HepG2 (cell line): ENCODE measurements around the gene SAP25. TPM values are rescaled to one million over a fixed set of nuclear protein-coding genes. Genes with fewer than 3 reads are reported as not detected.

ENCODE experiments used
- CBX5 ChIP-seq: sonication (generic); formaldehyde crosslinking; IDR thresholded peaks from 2 replicates; pipeline ENCODE4 v1.4.0; 2020; ENCODE audit warnings: missing genetic modification reagents, borderline replicate concordance
- CEBPG ChIP-seq: IDR thresholded peaks from 2 replicates; pipeline ENCODE4 v1.6.1; 2016
- DRAP1 ChIP-seq: IDR thresholded peaks from 2 replicates; pipeline ENCODE4 v1.6.1; 2016; ENCODE audit warnings: missing genetic modification reagents, missing compliant biosample characterization
- ELF4 ChIP-seq: sonication (generic); formaldehyde crosslinking; IDR thresholded peaks from 2 replicates; pipeline ENCODE4 v1.5.0; 2020; ENCODE audit warnings: missing genetic modification reagents, mild to moderate bottlenecking, moderate library complexity, borderline replicate concordance
- EP300 ChIP-seq, 3 experiments: sonication (generic) in 1 of 3; formaldehyde crosslinking in 1 of 3; IDR thresholded peaks; 2 replicates each; pipeline versions ENCODE4 v1.5.1 to v1.6.1; 2011 to 2020; ENCODE audit warnings: low read depth in 2 of 3, low read length in 2 of 3, borderline replicate concordance in 1 of 3, improper control_type of control experiment in 1 of 3, mild to moderate bottlenecking in 1 of 3, missing genetic modification reagents in 1 of 3, moderate library complexity in 1 of 3
- FOXO1 ChIP-seq: sonication (generic); formaldehyde crosslinking; IDR thresholded peaks from 2 replicates; pipeline ENCODE4 v1.4.0; 2020; ENCODE audit warnings: missing genetic modification reagents
- FOXP1 ChIP-seq, 2 experiments: fragments of 450-650 bp in 1 of 2; IDR thresholded peaks; 2 replicates each; pipeline ENCODE4 v1.6.1; 2017 to 2018; ENCODE audit warnings: antibody characterized with exemption in 1 of 2
- GPN1 ChIP-seq: sonication (generic); formaldehyde crosslinking; IDR thresholded peaks from 2 replicates; pipeline ENCODE4 v1.5.1; 2020; ENCODE audit warnings: missing genetic modification reagents, borderline replicate concordance
- HBP1 ChIP-seq: IDR thresholded peaks from 2 replicates; pipeline ENCODE4 v1.6.1; 2016; ENCODE audit warnings: low read depth, control low read depth
- HNRNPL ChIP-seq: fragments of 200-400 bp; formaldehyde crosslinking; IDR thresholded peaks from 2 replicates; pipeline ENCODE4 v1.6.1; 2017; ENCODE audit warnings: mild to moderate bottlenecking, low read depth, low read length
- HOMEZ ChIP-seq: IDR thresholded peaks from 2 replicates; pipeline ENCODE4 v1.6.1; 2016; ENCODE audit warnings: low read depth
- KLF16 ChIP-seq, 2 experiments: sonication (generic) in 1 of 2; formaldehyde crosslinking in 1 of 2; IDR thresholded peaks; 2 replicates each; pipeline versions ENCODE4 v1.6.1 to v1.8.0; 2016 to 2023; ENCODE audit warnings: missing genetic modification reagents in 2 of 2, missing compliant biosample characterization in 1 of 2
- NRL ChIP-seq: sonication (generic); formaldehyde crosslinking; IDR thresholded peaks from 2 replicates; pipeline ENCODE4 v1.5.0; 2020; ENCODE audit warnings: missing genetic modification reagents, mild to moderate bottlenecking, moderate library complexity, borderline replicate concordance
- POLR2AphosphoS5 ChIP-seq: IDR thresholded peaks from 2 replicates; pipeline ENCODE4 v1.6.1; 2012; ENCODE audit warnings: low read depth, low read length
- RXRB ChIP-seq: IDR thresholded peaks from 2 replicates; pipeline ENCODE4 v1.6.1; 2016; ENCODE audit warnings: borderline replicate concordance, missing genetic modification reagents, missing compliant biosample characterization
- SIX4 ChIP-seq: sonication (generic); formaldehyde crosslinking; IDR thresholded peaks from 2 replicates; pipeline ENCODE4 v1.4.0; 2020; ENCODE audit warnings: missing genetic modification reagents
- SSRP1 ChIP-seq: IDR thresholded peaks from 2 replicates; pipeline ENCODE4 v1.6.1; 2016; ENCODE audit warnings: control low read depth
- ZC3H13 ChIP-seq: sonication (generic); formaldehyde crosslinking; IDR thresholded peaks from 2 replicates; pipeline ENCODE4 v1.8.1; 2023; ENCODE audit warnings: mild to moderate bottlenecking, missing genetic modification reagents, moderate library complexity
- ZNF790 ChIP-seq: sonication (generic); formaldehyde crosslinking; IDR thresholded peaks from 2 replicates; pipeline ENCODE4 v1.8.0; 2022; ENCODE audit warnings: missing genetic modification reagents, mild to moderate bottlenecking, borderline replicate concordance
- ZNF83 ChIP-seq: sonication (generic); formaldehyde crosslinking; IDR thresholded peaks from 2 replicates; pipeline ENCODE4 v1.4.0; 2020; ENCODE audit warnings: missing genetic modification reagents, mild to moderate bottlenecking, borderline replicate concordance
- ZXDC ChIP-seq: sonication (generic); formaldehyde crosslinking; IDR thresholded peaks from 2 replicates; pipeline ENCODE4 v1.5.0; 2020; ENCODE audit warnings: mild to moderate bottlenecking, missing genetic modification reagents
- polyA plus RNA-seq, 8 experiments: library from polyadenylated mRNA; depleted of rRNA in 3 of 8; stranded (reverse) in 7 of 8; unstranded in 1 of 8; fragments of >200 nt; fragmentation: Illumina TruSeq in 4 of 8; extraction: Trizol in 4 of 8; gene quantifications; 2 replicates each; pipeline versions ENCODE4 v1.2.1 to v1.2.3, GENCODE V29; 2011 to 2016; ENCODE audit warnings: low read depth in 4 of 8, missing spikeins in 1 of 8, mixed read lengths in 1 of 8; ENCODE audit not compliant: insufficient read depth in 1 of 8
- total RNA-seq, 5 experiments: library from RNA; depleted of rRNA; stranded (reverse); fragments of >200 nt; fragmentation: Illumina TruSeq; extraction: Trizol; gene quantifications; 2 replicates each; pipeline ENCODE4 v1.2.3, GENCODE V29; 2016; ENCODE audit warnings: low read depth in 1 of 5
- TF ChIP-seq, protein P1 (sequence below): sonication (generic); formaldehyde crosslinking; IDR thresholded peaks from 2 replicates; pipeline ENCODE4 v1.8.0; 2022; ENCODE audit warnings: mild to moderate bottlenecking, missing genetic modification reagents
- TF ChIP-seq, protein P2 (sequence below): sonication (generic); formaldehyde crosslinking; IDR thresholded peaks from 2 replicates; pipeline ENCODE4 v1.8.0; 2022; ENCODE audit warnings: mild to moderate bottlenecking, missing genetic modification reagents, moderate library complexity

SAP25 gene
- total and polyA plus RNA-seq, 2 of the 13 experiments (the other 11 are each of a cell fraction or from before 2014, with no cell fraction given): 0.15 to 0.20 TPM

DNA sequence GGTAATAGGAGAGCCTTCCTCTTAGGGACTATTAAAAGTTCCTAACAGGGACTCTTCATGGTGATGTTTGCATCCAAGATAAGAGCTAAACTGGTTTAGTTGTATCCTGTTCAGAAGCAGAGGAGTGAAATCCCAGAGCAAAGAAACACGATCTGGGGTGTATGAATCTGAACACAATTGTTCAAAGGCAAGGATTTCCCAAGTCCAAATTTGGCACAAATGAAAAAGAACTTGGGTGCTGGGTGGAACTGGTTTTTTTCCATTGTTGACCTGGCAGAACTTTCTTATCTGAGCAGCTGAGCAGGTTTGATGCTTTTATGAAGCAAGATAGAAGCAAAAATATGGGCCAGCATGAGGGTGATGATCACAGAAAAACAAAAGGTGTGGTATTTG is 28.7 kb downstream of the SAP25 start (continued):
- no peak for TF ChIP-seq ZXDC (CRISPR knock-in tag)
- TF ChIP-seq SSRP1 (CRISPR knock-in tag): no peak
- TF ChIP-seq ELF4: no peak
- no peak for TF ChIP-seq FOXO1
- no peak for TF ChIP-seq HOMEZ (CRISPR knock-in tag)
- no peak for TF ChIP-seq GPN1 (CRISPR knock-in tag)
- peak; percentile 13; the same call in 1 of the 2 replicates for TF ChIP-seq RXRB
- TF ChIP-seq ZNF83: no peak
- TF ChIP-seq, protein P1, sequence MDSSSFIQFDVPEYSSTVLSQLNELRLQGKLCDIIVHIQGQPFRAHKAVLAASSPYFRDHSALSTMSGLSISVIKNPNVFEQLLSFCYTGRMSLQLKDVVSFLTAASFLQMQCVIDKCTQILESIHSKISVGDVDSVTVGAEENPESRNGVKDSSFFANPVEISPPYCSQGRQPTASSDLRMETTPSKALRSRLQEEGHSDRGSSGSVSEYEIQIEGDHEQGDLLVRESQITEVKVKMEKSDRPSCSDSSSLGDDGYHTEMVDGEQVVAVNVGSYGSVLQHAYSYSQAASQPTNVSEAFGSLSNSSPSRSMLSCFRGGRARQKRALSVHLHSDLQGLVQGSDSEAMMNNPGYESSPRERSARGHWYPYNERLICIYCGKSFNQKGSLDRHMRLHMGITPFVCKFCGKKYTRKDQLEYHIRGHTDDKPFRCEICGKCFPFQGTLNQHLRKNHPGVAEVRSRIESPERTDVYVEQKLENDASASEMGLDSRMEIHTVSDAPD (CRISPR knock-in tag): peak; percentile 49; the same call in 1 of the 2 replicates
- TF ChIP-seq FOXP1 (IDR thresholded peaks at IDR 0.05): no peak
- no peak for TF ChIP-seq FOXP1 (CRISPR knock-in tag; IDR thresholded peaks at IDR 0.05)
- TF ChIP-seq ZNF790: no peak
- peak; percentile 38 for TF ChIP-seq POLR2AphosphoS5
- TF ChIP-seq SIX4 (CRISPR knock-in tag): peak; percentile 79
- no peak for TF ChIP-seq KLF16 (CRISPR knock-in tag; IDR thresholded peaks at IDR 0.05)
- no peak for TF ChIP-seq HBP1
- TF ChIP-seq CEBPG (CRISPR knock-in tag): no peak
- no peak for TF ChIP-seq CBX5 (CRISPR knock-in tag)
- TF ChIP-seq EP300 (IDR thresholded peaks at IDR 0.05; ENCODE audit: low read depth in 2 of 2, low read length in 2 of 2): peak in 1 of 2 experiments; percentile 72; a peak in 2 of 4 replicates
- TF ChIP-seq EP300 (CRISPR knock-in tag; IDR thresholded peaks at IDR 0.05; ENCODE audit: borderline replicate concordance): no peak
- 0 out of 2 replicates have a peak, but pooled peaks have one; percentile 1 for TF ChIP-seq ZC3H13 (CRISPR knock-in tag)
- peak; percentile 30; the same call in 1 of the 2 replicates for TF ChIP-seq DRAP1 (CRISPR knock-in tag)
- no peak for TF ChIP-seq NRL (CRISPR knock-in tag)
- TF ChIP-seq, protein P2, sequence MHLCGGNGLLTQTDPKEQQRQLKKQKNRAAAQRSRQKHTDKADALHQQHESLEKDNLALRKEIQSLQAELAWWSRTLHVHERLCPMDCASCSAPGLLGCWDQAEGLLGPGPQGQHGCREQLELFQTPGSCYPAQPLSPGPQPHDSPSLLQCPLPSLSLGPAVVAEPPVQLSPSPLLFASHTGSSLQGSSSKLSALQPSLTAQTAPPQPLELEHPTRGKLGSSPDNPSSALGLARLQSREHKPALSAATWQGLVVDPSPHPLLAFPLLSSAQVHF (CRISPR knock-in tag): peak; percentile 19; the same call in 1 of the 2 replicates
- no peak for TF ChIP-seq HNRNPL
